ENCODE results near the gene MGAT3. TPM values are rescaled to one million over a fixed set of nuclear protein-coding genes. Genes with fewer than 3 reads are reported as not detected.

The MGAT3 gene
- total RNA-seq, 6 donors from 2014 or later, result 5.2 to 45.0 (median 26.0) TPM

DNA sequence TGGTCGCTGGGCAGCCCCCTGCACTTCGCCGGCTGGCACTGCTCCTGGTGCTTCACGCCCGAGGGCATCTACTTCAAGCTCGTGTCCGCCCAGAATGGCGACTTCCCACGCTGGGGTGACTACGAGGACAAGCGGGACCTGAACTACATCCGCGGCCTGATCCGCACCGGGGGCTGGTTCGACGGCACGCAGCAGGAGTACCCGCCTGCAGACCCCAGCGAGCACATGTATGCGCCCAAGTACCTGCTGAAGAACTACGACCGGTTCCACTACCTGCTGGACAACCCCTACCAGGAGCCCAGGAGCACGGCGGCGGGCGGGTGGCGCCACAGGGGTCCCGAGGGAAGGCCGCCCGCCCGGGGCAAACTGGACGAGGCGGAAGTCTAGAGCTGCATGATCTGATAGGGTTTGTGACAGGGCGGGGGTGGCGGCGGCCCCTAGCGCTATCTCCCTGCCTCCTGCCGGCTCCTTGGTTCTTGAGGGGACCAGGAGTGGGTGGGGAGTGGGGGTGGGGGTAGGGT lies 31.8 kb downstream of the MGAT3 start:
- Histone ChIP-seq H3K4me3 (no peak overlapping the region), H3K36me3 (peaks cover 0 to 11% (median 2%) of the 10 kb centered on the region in 4 donors), H3K27me3 (no peaks in the 10 kb centered on the region), H3K27ac (no peak overlapping the region), H3K4me1 (peaks cover 0 to 17% (median 4%) of the 10 kb centered on the region in 4 donors), H3K9me3 (no peaks in the 10 kb centered on the region)
- 93 to 100% methylated on average over 6 to 25 of the region's 39 CpGs for WGBS, 2 donors
- TF ChIP-seq EP300 (IDR thresholded peaks at IDR 0.05), result no peak
- TF ChIP-seq POLR2A (IDR thresholded peaks at IDR 0.05), result no peak
- no peak for TF ChIP-seq POLR2AphosphoS5 (IDR thresholded peaks at IDR 0.05)
- TF ChIP-seq, protein P1, sequence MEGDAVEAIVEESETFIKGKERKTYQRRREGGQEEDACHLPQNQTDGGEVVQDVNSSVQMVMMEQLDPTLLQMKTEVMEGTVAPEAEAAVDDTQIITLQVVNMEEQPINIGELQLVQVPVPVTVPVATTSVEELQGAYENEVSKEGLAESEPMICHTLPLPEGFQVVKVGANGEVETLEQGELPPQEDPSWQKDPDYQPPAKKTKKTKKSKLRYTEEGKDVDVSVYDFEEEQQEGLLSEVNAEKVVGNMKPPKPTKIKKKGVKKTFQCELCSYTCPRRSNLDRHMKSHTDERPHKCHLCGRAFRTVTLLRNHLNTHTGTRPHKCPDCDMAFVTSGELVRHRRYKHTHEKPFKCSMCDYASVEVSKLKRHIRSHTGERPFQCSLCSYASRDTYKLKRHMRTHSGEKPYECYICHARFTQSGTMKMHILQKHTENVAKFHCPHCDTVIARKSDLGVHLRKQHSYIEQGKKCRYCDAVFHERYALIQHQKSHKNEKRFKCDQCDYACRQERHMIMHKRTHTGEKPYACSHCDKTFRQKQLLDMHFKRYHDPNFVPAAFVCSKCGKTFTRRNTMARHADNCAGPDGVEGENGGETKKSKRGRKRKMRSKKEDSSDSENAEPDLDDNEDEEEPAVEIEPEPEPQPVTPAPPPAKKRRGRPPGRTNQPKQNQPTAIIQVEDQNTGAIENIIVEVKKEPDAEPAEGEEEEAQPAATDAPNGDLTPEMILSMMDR (IDR thresholded peaks at IDR 0.05), result no peak
- DNase-seq (peak in 1 of 2 donors; percentile 83), ATAC-seq (ENCODE audit: low FRiP score in 2 of 2) (no peak)

DNA sequence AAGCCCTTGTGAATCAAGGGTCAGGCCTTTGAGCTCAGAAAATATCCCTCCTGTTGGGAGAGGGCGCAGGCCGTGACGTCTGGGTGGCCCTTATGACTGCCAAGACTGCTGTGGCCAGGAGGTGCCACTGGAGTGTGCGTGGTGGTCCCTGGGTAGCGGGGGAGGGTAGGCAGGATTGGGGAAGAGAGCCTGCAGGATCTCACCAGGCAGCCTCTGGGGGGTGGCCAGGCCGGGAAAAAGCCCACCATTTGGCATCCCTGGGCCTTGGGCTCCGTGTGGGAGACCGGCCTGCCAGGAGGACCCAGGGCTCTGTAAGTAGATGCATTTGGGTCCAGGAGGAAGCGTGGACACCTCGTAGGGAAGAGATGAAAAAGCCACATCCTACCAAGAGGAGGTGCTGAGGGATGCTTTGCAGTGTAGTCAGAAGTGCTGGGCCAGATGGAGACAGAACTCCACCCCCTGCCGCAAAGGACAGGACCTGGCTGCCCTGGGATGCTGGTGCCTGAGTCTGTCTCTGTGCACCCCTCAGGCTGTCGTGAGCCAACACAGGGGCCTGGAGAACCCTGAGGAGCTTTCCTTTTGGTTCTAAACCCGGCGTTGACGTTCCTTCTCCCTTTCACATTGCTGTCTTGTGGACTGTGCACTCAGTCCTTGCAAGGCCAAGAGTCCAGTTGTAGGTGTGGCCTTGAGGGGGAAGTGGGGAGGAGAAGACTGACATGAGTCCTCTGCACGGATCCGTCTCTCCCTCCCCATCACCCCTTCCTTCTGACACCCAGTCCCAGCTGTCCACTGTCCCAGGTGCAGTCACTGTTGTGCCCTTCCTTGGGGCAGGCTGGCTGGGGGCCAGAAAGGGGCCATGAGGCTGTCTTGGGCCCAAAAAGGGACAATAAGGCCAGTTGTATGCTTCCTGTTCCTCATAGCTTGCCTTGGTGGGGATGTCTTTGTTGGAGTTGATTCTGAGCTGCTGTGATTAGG lies 32.6 kb downstream of the MGAT3 start:
- TF ChIP-seq POLR2AphosphoS5 (IDR thresholded peaks at IDR 0.05), result no peak
- TF ChIP-seq, protein P1 (IDR thresholded peaks at IDR 0.05), result no peak
- no peak for TF ChIP-seq POLR2A (IDR thresholded peaks at IDR 0.05)
- no peak for TF ChIP-seq EP300 (IDR thresholded peaks at IDR 0.05)
- Histone ChIP-seq H3K27ac (no peak overlapping the region), H3K36me3 (peaks cover 0 to 11% (median 2%) of the 10 kb centered on the region in 4 donors), H3K4me3 (no peak overlapping the region), H3K9me3 (no peaks in the 10 kb centered on the region), H3K4me1 (peaks cover 0 to 17% (median 6%) of the 10 kb centered on the region in 4 donors), H3K27me3 (no peaks in the 10 kb centered on the region)
- ATAC-seq (ENCODE audit: low FRiP score in 2 of 2) (peak; percentile 18 to 35), DNase-seq (no peak)
- 84 to 85% methylated on average over 17 of the region's 17 CpGs for WGBS, 2 donors

DNA sequence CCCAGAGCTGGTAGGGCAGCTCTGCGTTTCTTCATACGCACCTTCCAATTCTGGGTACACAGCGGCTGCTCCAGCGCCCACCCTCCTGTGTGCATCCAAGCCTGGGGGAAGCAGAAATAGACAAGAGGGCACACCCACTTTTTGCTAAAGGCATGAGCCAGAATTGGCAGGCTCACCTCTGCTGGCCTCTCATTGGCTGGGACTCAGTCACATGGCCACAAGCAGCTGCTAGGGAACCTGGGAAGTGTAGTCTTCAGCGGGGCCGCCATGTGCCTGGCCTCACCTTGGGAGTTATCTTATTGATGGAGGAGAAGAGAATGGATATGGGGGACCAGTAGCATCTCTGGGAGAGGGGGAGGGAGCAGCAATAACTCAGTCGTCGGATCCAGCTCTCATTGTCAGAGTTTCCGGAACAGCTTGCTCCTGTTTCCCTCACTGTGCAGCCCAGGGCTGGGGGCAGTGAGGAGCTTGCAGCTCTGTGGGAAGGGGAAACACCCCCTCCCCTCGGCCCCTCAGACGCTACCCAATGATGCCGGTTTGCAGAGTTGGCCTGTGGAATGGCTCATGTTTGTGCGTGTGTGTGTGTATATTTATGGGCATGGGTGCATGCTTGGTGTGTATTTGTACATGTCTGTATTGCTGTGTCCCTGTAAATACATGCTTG lies 33.5 kb downstream of the MGAT3 start:
- H3K9me3 ChIP-seq, result no peaks in the 10 kb centered on the region
- H3K4me3 ChIP-seq, result no peak overlapping the region
- 49 to 57% methylated on average over 12 to 13 of the region's 13 CpGs for WGBS, 2 donors
- no peaks in the 10 kb centered on the region for H3K27me3 ChIP-seq
- ATAC-seq (ENCODE audit: low FRiP score in 2 of 2) (peak; percentile 75 to 90), DNase-seq (peak in 1 of 2 donors; percentile 92)
- TF ChIP-seq, protein P1 (IDR thresholded peaks at IDR 0.05), result no peak
- TF ChIP-seq POLR2A (IDR thresholded peaks at IDR 0.05) (no peak), EP300 (IDR thresholded peaks at IDR 0.05) (no peak), POLR2AphosphoS5 (IDR thresholded peaks at IDR 0.05) (no peak)
- H3K4me1 ChIP-seq, result peaks cover 0 to 17% (median 6%) of the 10 kb centered on the region in 4 donors
- H3K36me3 ChIP-seq, result peaks cover 0 to 11% (median 2%) of the 10 kb centered on the region in 4 donors
- no peak overlapping the region for H3K27ac ChIP-seq

DNA sequence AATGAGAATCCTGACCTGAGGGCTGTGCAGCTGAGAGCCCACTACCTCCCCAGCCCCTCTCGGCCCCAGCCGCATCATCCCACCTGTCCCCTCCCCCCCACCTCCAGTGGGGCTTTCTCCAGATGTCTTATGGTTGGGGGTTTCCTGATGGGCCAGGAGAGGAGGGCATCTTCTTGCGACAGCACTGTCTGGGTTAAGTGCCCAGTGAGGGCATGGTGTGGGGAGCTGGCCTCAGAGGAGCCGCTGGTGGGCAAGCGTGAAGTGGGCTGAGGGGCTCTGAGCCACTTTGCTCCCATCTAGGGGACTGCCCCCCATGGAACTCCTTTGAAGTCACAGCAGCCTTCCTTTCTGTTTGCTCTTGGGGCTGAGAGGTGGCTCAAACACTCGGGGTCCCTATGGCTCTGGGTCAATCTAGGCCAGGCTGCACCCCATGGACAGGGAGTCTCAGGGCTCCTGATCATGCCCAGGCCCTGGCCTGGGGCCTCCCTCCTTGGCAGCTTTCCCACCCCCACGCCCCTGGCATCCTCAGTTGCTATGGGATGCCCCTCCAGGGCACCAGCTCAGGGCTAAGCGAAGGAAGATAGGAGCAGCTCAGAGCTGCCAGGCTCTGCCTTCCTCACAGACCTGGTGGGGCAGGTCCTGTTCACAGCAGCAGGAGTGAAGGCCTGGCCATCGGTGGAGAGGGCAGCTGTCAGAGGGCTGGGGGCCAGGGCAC lies 34.3 kb downstream of the MGAT3 start:
- Histone ChIP-seq H3K27me3 (no peaks in the 10 kb centered on the region), H3K27ac (no peak overlapping the region), H3K4me1 (peaks cover under 1 to 18% (median 10%) of the 10 kb centered on the region in 4 donors), H3K4me3 (no peak overlapping the region), H3K36me3 (peaks cover 0 to 11% (median 2%) of the 10 kb centered on the region in 4 donors), H3K9me3 (no peaks in the 10 kb centered on the region)
- WGBS, 2 donors, result 78 to 91% methylated on average over 6 to 7 of the region's 9 CpGs
- TF ChIP-seq, protein P1 (IDR thresholded peaks at IDR 0.05), result no peak
- TF ChIP-seq POLR2AphosphoS5 (IDR thresholded peaks at IDR 0.05) (no peak), EP300 (IDR thresholded peaks at IDR 0.05) (no peak), POLR2A (IDR thresholded peaks at IDR 0.05) (no peak)
- no peak for ATAC-seq (ENCODE audit: low FRiP score in 2 of 2)
- DNase-seq, result no peak

All from upper lobe of left lung (tissue), 6 donors.